Breast epithelium (tissue), 4 donors: ENCODE measurements around the gene KCND3. TPM values are rescaled to one million over a fixed set of nuclear protein-coding genes. Genes with fewer than 3 reads are reported as not detected.
A peak's percentile ranks its signal among the peaks of the same experiment; 100 is the strongest.

Experiments used
- DNase-seq, 2 donors: peaks; one replicate each; pipeline ENCODE4 v3.0.0-alpha.2; 2019; ENCODE audit warnings: low spot score in 2 of 2
- H3K27ac ChIP-seq, 2 donors: fragments of 200-600 bp; sonication (generic) in 1 of 2; one replicate each; pipeline ENCODE4 v1.5.1; 2016 to 2019; ENCODE audit warnings: mild to moderate bottlenecking in 1 of 2
- H3K27me3 ChIP-seq, 2 donors: fragments of 200-600 bp; sonication (generic) in 1 of 2; one replicate each; pipeline versions ENCODE4 v1.5.1 to v1.6.0; 2017 to 2019; ENCODE audit warnings: control low read depth in 1 of 2, mild to moderate bottlenecking in 1 of 2
- H3K36me3 ChIP-seq: fragments of 200-600 bp; one replicate; pipeline ENCODE4 v1.5.1; 2019
- H3K4me1 ChIP-seq, 2 donors: fragments of 200-600 bp; sonication (generic); one replicate each; pipeline ENCODE4 v1.5.1; 2016 to 2019; ENCODE audit warnings: control low read depth in 1 of 2
- H3K4me3 ChIP-seq, 3 donors: fragments of 200-600 bp; sonication (generic); 1 replicate in 2 of 3; 2 replicates in 1 of 3; pipeline ENCODE4 v1.5.1; 2016 to 2019; ENCODE audit warnings: mild to moderate bottlenecking in 3 of 3, moderate library complexity in 2 of 3
- H3K9me3 ChIP-seq, 2 donors: fragments of 200-600 bp; sonication (generic) in 1 of 2; one replicate each; pipeline ENCODE4 v1.5.1; 2016 to 2019; ENCODE audit warnings: control low read depth in 1 of 2
- CTCF ChIP-seq, 3 donors: fragments of 450-650 bp; IDR thresholded peaks; one replicate each; pipeline ENCODE4 v1.5.1; 2016 to 2017; ENCODE audit warnings: antibody characterized with exemption in 3 of 3, mild to moderate bottlenecking in 3 of 3, moderate library complexity in 3 of 3
- POLR2A ChIP-seq: fragments of 450-650 bp; IDR thresholded peaks from one replicate; pipeline ENCODE4 v1.6.1; 2016; ENCODE audit warnings: antibody characterized with exemption, mild to moderate bottlenecking, moderate library complexity
- POLR2AphosphoS5 ChIP-seq, 3 donors: sonication (generic); formaldehyde crosslinking; IDR thresholded peaks; one replicate each; pipeline ENCODE4 v1.6.1; 2017; ENCODE audit warnings: antibody characterized with exemption in 3 of 3
- intact Hi-C: fragments of 100-400 bp; cut with DNase I; formaldehyde crosslinking; loops from one replicate; pipeline ENCODE4 v1.15.1; 2023; ENCODE audit warnings: low total_unique reads
- total RNA-seq, 3 donors: library from RNA; depleted of rRNA; stranded (reverse); fragments of >200 nt; gene quantifications; one replicate each; pipeline ENCODE4 v1.1.0, GENCODE V29; 2016

KCND3 gene
- total RNA-seq, 3 donors from 2014 or later = 5.9 to 10.2 (median 6.7) TPM

GRCh38 chr1:111734856-111735255, 254.6 kb downstream of the KCND3 start:
- Histone ChIP-seq H3K27me3 (no peaks in the 10 kb centered on the region), H3K4me3 (no peak overlapping the region), H3K27ac (peak overlapping the region in 1 of 2 donors; percentile 3), H3K9me3 (no peaks in the 10 kb centered on the region), H3K36me3 (no peaks in the 10 kb centered on the region), H3K4me1 (peaks cover 4 to 9% of the 10 kb centered on the region in 2 donors)
- TF ChIP-seq POLR2AphosphoS5 (IDR thresholded peaks at IDR 0.05) = no peak
- no peak for TF ChIP-seq POLR2A
- TF ChIP-seq CTCF (IDR thresholded peaks at IDR 0.05) = no peak
- DNase-seq = no peak
- intact Hi-C loops = no loop called here

- intact Hi-C loops = no loop called here
- Histone ChIP-seq H3K4me3 (no peak overlapping the region), H3K27me3 (no peaks in the 10 kb centered on the region), H3K4me1 (peaks cover 4 to 9% of the 10 kb centered on the region in 2 donors), H3K27ac (peak overlapping the region in 1 of 2 donors; percentile 49), H3K9me3 (no peaks in the 10 kb centered on the region), H3K36me3 (no peaks in the 10 kb centered on the region)
- DNase-seq = no peak
- no peak for TF ChIP-seq POLR2A
- TF ChIP-seq POLR2AphosphoS5 (IDR thresholded peaks at IDR 0.05) = no peak
- no peak for TF ChIP-seq CTCF (IDR thresholded peaks at IDR 0.05)
These were observed 255.0 kb downstream of the KCND3 start for GRCh38 chr1:111734426-111734825.

- no peaks in the 10 kb centered on the region for H3K9me3 ChIP-seq
- intact Hi-C loops = no loop called here
- H3K27ac ChIP-seq = peak overlapping the region in 1 of 2 donors; percentile 49
- H3K36me3 ChIP-seq = no peaks in the 10 kb centered on the region
- H3K4me3 ChIP-seq = no peak overlapping the region
- H3K27me3 ChIP-seq = no peaks in the 10 kb centered on the region
- no peak for DNase-seq
- peaks cover 4 to 9% of the 10 kb centered on the region in 2 donors for H3K4me1 ChIP-seq
- TF ChIP-seq POLR2A (no peak), CTCF (IDR thresholded peaks at IDR 0.05) (no peak), POLR2AphosphoS5 (IDR thresholded peaks at IDR 0.05) (no peak)
These were observed 255.5 kb downstream of the KCND3 start for GRCh38 chr1:111733992-111734341.

- peaks cover 4 to 9% of the 10 kb centered on the region in 2 donors for H3K4me1 ChIP-seq
These were observed 256.1 kb downstream of the KCND3 start for GRCh38 chr1:111733183-111733991.

More at GRCh38 chr1:111733183-111733991, 256.1 kb downstream of the KCND3 start:
- H3K27ac ChIP-seq = peak overlapping the region; percentile 10 to 49
- no peak overlapping the region for H3K4me3 ChIP-seq
- intact Hi-C loops = no loop called here
- H3K27me3 ChIP-seq = no peaks in the 10 kb centered on the region
- no peaks in the 10 kb centered on the region for H3K36me3 ChIP-seq
- no peak for TF ChIP-seq CTCF (IDR thresholded peaks at IDR 0.05)
- no peak for TF ChIP-seq POLR2A
- TF ChIP-seq POLR2AphosphoS5 (IDR thresholded peaks at IDR 0.05) = peak in 1 of 3 donors; percentile 42
- no peak for DNase-seq
- H3K9me3 ChIP-seq = no peaks in the 10 kb centered on the region
